GM12892 (cell line): ENCODE results near the gene ATG16L2.

Experiments
- POLR2A ChIP-seq: IDR thresholded peaks from 2 replicates; pipeline ENCODE4 v1.6.1; 2011; ENCODE audit warnings: low read depth, low read length, control low read depth
- POLR2AphosphoS5 ChIP-seq: IDR thresholded peaks from 2 replicates; pipeline ENCODE4 v1.6.1; 2011; ENCODE audit warnings: low read depth, low read length, control low read depth
- TAF1 ChIP-seq: IDR thresholded peaks from 2 replicates; pipeline ENCODE4 v1.6.1; 2011; ENCODE audit warnings: low read depth, mild to moderate bottlenecking, control low read depth, low read length, borderline replicate concordance

GRCh38 chr11:72864702-72865655 lies 50.8 kb downstream of the ATG16L2 start:
- TF ChIP-seq POLR2A = no peak
- no peak for TF ChIP-seq TAF1
- TF ChIP-seq POLR2AphosphoS5 = no peak
